Measurements from ENCODE around the gene MRPL9.

DNA sequence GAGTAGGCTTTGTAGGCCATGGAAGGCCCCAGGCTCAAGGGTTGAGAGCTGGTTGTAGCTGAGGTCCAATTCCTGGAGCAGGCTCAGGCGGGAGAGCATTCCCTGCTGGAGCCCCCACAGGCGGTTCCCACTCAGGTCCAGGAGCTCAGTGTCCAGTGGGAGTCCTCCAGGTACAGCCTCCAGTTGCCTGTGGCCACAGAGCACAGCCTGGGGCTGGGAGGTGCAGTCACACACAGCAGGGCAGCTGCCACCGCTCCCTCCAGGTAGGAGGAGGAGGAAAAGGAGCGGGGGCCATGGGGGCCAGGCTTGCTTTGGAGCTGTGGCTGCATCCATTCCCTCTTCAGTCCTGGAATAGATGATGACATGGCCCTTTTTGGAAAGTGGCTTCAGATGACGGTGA is 39.1 kb upstream of the MRPL9 start:
- no peak for TF ChIP-seq PML (IDR thresholded peaks at IDR 0.05; ENCODE audit: low read length)
- TF ChIP-seq CHD2 (IDR thresholded peaks at IDR 0.05; ENCODE audit: borderline replicate concordance, low read depth, low read length) = no peak
- TF ChIP-seq HDGF (IDR thresholded peaks at IDR 0.05) = no peak
- TF ChIP-seq, protein P1, sequence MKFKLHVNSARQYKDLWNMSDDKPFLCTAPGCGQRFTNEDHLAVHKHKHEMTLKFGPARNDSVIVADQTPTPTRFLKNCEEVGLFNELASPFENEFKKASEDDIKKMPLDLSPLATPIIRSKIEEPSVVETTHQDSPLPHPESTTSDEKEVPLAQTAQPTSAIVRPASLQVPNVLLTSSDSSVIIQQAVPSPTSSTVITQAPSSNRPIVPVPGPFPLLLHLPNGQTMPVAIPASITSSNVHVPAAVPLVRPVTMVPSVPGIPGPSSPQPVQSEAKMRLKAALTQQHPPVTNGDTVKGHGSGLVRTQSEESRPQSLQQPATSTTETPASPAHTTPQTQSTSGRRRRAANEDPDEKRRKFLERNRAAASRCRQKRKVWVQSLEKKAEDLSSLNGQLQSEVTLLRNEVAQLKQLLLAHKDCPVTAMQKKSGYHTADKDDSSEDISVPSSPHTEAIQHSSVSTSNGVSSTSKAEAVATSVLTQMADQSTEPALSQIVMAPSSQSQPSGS (IDR thresholded peaks at IDR 0.05; ENCODE audit: low read length) = no peak
- no peak for TF ChIP-seq ZNF207 (IDR thresholded peaks at IDR 0.05; ENCODE audit: borderline replicate concordance)
- TF ChIP-seq, protein P2, sequence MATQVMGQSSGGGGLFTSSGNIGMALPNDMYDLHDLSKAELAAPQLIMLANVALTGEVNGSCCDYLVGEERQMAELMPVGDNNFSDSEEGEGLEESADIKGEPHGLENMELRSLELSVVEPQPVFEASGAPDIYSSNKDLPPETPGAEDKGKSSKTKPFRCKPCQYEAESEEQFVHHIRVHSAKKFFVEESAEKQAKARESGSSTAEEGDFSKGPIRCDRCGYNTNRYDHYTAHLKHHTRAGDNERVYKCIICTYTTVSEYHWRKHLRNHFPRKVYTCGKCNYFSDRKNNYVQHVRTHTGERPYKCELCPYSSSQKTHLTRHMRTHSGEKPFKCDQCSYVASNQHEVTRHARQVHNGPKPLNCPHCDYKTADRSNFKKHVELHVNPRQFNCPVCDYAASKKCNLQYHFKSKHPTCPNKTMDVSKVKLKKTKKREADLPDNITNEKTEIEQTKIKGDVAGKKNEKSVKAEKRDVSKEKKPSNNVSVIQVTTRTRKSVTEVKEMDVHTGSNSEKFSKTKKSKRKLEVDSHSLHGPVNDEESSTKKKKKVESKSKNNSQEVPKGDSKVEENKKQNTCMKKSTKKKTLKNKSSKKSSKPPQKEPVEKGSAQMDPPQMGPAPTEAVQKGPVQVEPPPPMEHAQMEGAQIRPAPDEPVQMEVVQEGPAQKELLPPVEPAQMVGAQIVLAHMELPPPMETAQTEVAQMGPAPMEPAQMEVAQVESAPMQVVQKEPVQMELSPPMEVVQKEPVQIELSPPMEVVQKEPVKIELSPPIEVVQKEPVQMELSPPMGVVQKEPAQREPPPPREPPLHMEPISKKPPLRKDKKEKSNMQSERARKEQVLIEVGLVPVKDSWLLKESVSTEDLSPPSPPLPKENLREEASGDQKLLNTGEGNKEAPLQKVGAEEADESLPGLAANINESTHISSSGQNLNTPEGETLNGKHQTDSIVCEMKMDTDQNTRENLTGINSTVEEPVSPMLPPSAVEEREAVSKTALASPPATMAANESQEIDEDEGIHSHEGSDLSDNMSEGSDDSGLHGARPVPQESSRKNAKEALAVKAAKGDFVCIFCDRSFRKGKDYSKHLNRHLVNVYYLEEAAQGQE (IDR thresholded peaks at IDR 0.05; ENCODE audit: low read depth, low read length) = no peak
- no peak for TF ChIP-seq MYC (IDR thresholded peaks at IDR 0.05; ENCODE audit: insufficient read depth, insufficient read length, insufficient replicate concordance, low read length, severe bottlenecking)
- no peak for TF ChIP-seq EP300 (IDR thresholded peaks at IDR 0.05; ENCODE audit: borderline replicate concordance in 1 of 2, control insufficient read depth in 1 of 2, low read depth in 2 of 2, low read length in 2 of 2)
- TF ChIP-seq PAX8 (IDR thresholded peaks at IDR 0.05) = no peak
- TF ChIP-seq KDM1A (IDR thresholded peaks at IDR 0.05; ENCODE audit: borderline replicate concordance) = no peak
- TF ChIP-seq CTCF (IDR thresholded peaks at IDR 0.05 in 2 of 3, conservative IDR thresholded peaks at IDR 0.05 in 1 of 3; ENCODE audit: control insufficient read depth in 2 of 3, extremely low read depth in 1 of 3, insufficient read depth in 1 of 3, low read depth in 3 of 3, low read length in 3 of 3) = no peak
- TF ChIP-seq MAX (IDR thresholded peaks at IDR 0.05; ENCODE audit: low read depth, low read length) = no peak
- no peak for TF ChIP-seq POLR2AphosphoS5 (IDR thresholded peaks at IDR 0.05; ENCODE audit: low read length)

Measured in GM12878 (cell line).